GM10847 (cell line): ENCODE data around the gene GATB.

Source experiments
- POLR2A ChIP-seq: IDR thresholded peaks from 2 replicates; pipeline ENCODE4 v1.6.1; 2011; ENCODE audit not compliant: insufficient read length; ENCODE audit errors: extremely low read depth

Gene GATB

GRCh38 chr4:151641167-151641566 lies 119.6 kb downstream of the GATB start:
- TF ChIP-seq POLR2A = no peak

GRCh38 chr4:151640381-151640780 lies 120.4 kb downstream of the GATB start:
- no peak for TF ChIP-seq POLR2A

GRCh38 chr4:151638295-151638858 lies 122.4 kb downstream of the GATB start:
- no peak for TF ChIP-seq POLR2A

GRCh38 chr4:151631349-151631748 lies 129.5 kb downstream of the GATB start:
- TF ChIP-seq POLR2A = no peak

- no peak for TF ChIP-seq POLR2A
Observed at GRCh38 chr4:151629097-151629783, 131.6 kb downstream of the GATB start.

GRCh38 chr4:151628001-151628608 lies 132.7 kb downstream of the GATB start:
- no peak for TF ChIP-seq POLR2A

GRCh38 chr4:151627491-151627890 lies 133.3 kb downstream of the GATB start:
- no peak for TF ChIP-seq POLR2A

GRCh38 chr4:151626751-151627150 lies 134.1 kb downstream of the GATB start:
- TF ChIP-seq POLR2A = no peak

- no peak for TF ChIP-seq POLR2A
Observed at GRCh38 chr4:151626228-151626627, 134.6 kb downstream of the GATB start.

- TF ChIP-seq POLR2A = no peak
Observed at GRCh38 chr4:151624626-151625565, 135.9 kb downstream of the GATB start.
